GM12801 (cell line): ENCODE data around the gene PNRC1.

Experiments
- CTCF ChIP-seq: IDR thresholded peaks from one replicate; pipeline ENCODE4 v1.5.1; 2011; ENCODE audit warnings: control low read depth; ENCODE audit not compliant: insufficient read length; ENCODE audit errors: extremely low read depth

PNRC1 gene

GRCh38 chr6:89118931-89119330, 38.4 kb downstream of the PNRC1 start:
- TF ChIP-seq CTCF, result no peak

GRCh38 chr6:89120371-89120770, 39.8 kb downstream of the PNRC1 start:
- TF ChIP-seq CTCF, result no peak

- TF ChIP-seq CTCF, result no peak
Measured at GRCh38 chr6:89121934-89122333, 41.4 kb downstream of the PNRC1 start.

- TF ChIP-seq CTCF, result no peak
Measured at GRCh38 chr6:89122625-89123024, 42.1 kb downstream of the PNRC1 start.

- no peak for TF ChIP-seq CTCF
Measured at GRCh38 chr6:89131599-89131998, 51.0 kb downstream of the PNRC1 start.

GRCh38 chr6:89132057-89132456, 51.5 kb downstream of the PNRC1 start:
- TF ChIP-seq CTCF, result no peak

- TF ChIP-seq CTCF, result no peak
Measured at GRCh38 chr6:89133981-89134380, 53.4 kb downstream of the PNRC1 start.

- no peak for TF ChIP-seq CTCF
Measured at GRCh38 chr6:89134723-89135122, 54.2 kb downstream of the PNRC1 start.
